Natural killer cell (primary cell): Measurements from ENCODE around the gene RFXAP. TPM values are rescaled to one million over a fixed set of nuclear protein-coding genes. Genes with fewer than 3 reads are reported as not detected.

ENCODE experiments used
- ATAC-seq, 3 donors: fragments of 150-1000 bp in 2 of 3; fragments of 200-7000 bp in 1 of 3; cut with Tn5 transposase; 1 replicate in 1 of 3; 2 replicates in 2 of 3; pipeline ENCODE4 v1.10.0; 2021; ENCODE audit warnings: mild to moderate bottlenecking in 2 of 3, moderate library complexity in 2 of 3
- DNase-seq, 2 donors: peaks; one replicate each; pipeline versions ENCODE4 v3.0.0 to v3.0.0-alpha.2; 2013 to 2021; ENCODE audit warnings: mixed read lengths in 1 of 2
- H3K27ac ChIP-seq: one replicate; pipeline ENCODE4 v1.5.1; 2013; ENCODE audit warnings: mild to moderate bottlenecking, low read length
- H3K27me3 ChIP-seq: one replicate; pipeline ENCODE4 v1.6.1; 2013; ENCODE audit warnings: low read length; ENCODE audit not compliant: control insufficient read depth, insufficient read depth
- H3K36me3 ChIP-seq: one replicate; pipeline ENCODE4 v1.6.1; 2013; ENCODE audit warnings: low read length; ENCODE audit not compliant: control insufficient read depth, insufficient read depth
- H3K4me1 ChIP-seq: one replicate; pipeline ENCODE4 v1.6.1; 2013; ENCODE audit warnings: low read length; ENCODE audit not compliant: control insufficient read depth, insufficient read depth
- H3K4me3 ChIP-seq: one replicate; pipeline ENCODE4 v1.5.1; 2013; ENCODE audit warnings: low read length
- H3K9me3 ChIP-seq: one replicate; pipeline ENCODE4 v1.6.1; 2013; ENCODE audit warnings: low read length; ENCODE audit not compliant: control insufficient read depth, insufficient read depth
- H3K27ac Mint-ChIP-seq, 2 donors: one replicate each; pipeline ENCODE4 v1.8.0; 2022; ENCODE audit warnings: mild to moderate bottlenecking in 2 of 2, mixed read lengths in 2 of 2, moderate library complexity in 1 of 2
- H3K27me3 Mint-ChIP-seq, 2 donors: one replicate each; pipeline ENCODE4 v1.8.0; 2022; ENCODE audit warnings: low read depth in 2 of 2, mixed read lengths in 2 of 2
- H3K36me3 Mint-ChIP-seq: one replicate; pipeline ENCODE4 v1.8.0; 2022; ENCODE audit warnings: mixed read lengths
- H3K4me1 Mint-ChIP-seq, 2 donors: one replicate each; pipeline ENCODE4 v1.8.0; 2022; ENCODE audit warnings: mixed read lengths in 2 of 2
- H3K4me3 Mint-ChIP-seq: one replicate; pipeline ENCODE4 v1.8.0; 2022; ENCODE audit warnings: mild to moderate bottlenecking, moderate library complexity, mixed read lengths
- H3K9me3 Mint-ChIP-seq, 2 donors: one replicate each; pipeline ENCODE4 v1.8.0; 2022; ENCODE audit warnings: mixed read lengths in 2 of 2
- WGBS: methylation state at CpG from one replicate; pipeline ENCODE4 v1.1.7; 2013; ENCODE audit warnings: missing lambda C conversion rate; ENCODE audit not compliant: insufficient coverage; 5-methylcytosine and 5-hydroxymethylcytosine counted together
- intact Hi-C: fragments of 100-400 bp; cut with micrococcal nuclease; formaldehyde crosslinking; loops from one replicate; pipeline ENCODE4 v1.14.2; 2022
- total RNA-seq, 4 donors: library from RNA; stranded (reverse); fragments of 120-200 nt in 1 of 4; gene quantifications; one replicate each; pipeline versions ENCODE4 v1.2.3 to v1.2.4, GENCODE V29; 2013 to 2022
- TF ChIP-seq, protein P1 (sequence below): fragments of 200-600 bp; IDR thresholded peaks from one replicate; pipeline ENCODE4 v1.8.0; 2022; ENCODE audit warnings: antibody characterized with exemption

RFXAP gene, protein sequence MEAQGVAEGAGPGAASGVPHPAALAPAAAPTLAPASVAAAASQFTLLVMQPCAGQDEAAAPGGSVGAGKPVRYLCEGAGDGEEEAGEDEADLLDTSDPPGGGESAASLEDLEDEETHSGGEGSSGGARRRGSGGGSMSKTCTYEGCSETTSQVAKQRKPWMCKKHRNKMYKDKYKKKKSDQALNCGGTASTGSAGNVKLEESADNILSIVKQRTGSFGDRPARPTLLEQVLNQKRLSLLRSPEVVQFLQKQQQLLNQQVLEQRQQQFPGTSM
- 10 to 100 TPM in 2 of 3 donors, 1 to 10 TPM in 1; 6.0 to 13.3 (median 11.3) TPM for total RNA-seq
- total RNA-seq (2013): 6.6 TPM

DNA sequence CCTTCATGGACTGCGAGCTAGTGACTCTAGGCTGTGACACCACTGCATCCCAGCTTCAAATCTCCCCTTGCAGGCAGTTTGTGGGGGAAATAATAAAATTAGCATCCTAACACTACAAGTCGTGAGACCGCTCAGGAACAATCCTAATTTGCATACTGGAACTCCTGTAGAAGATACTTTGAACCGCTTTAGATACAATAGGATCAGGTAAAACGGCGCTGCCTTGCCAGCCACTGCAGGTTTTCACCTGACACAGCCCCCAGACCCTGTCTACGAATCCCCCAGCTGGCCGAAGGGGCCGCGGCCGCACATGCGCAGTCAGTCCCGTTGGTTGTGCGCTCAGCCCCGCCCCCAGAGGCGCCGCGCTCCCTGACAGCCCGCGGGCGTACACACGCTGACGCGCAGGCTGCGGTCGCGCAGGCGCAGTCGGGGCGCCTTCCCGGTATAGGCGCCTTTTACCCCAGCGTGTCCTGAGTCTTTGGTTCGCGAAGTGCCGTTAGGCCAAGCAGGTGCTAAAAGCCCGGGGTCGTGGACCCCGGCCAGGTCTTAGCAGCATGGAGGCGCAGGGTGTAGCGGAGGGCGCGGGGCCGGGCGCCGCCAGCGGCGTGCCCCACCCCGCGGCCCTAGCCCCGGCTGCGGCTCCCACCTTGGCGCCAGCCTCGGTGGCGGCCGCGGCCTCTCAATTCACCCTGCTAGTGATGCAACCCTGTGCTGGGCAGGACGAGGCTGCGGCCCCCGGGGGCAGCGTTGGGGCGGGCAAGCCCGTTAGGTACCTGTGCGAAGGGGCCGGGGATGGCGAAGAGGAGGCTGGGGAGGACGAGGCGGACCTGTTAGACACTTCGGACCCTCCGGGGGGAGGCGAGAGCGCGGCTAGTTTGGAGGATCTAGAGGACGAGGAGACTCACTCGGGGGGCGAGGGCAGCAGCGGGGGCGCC is at the start of gene RFXAP:
TSS of gene RFXAP (plus strand) at position 419 of the 935 bp plus-strand sequence. CDS start at position 555, 136 bp downstream.
- TF ChIP-seq, protein P1, sequence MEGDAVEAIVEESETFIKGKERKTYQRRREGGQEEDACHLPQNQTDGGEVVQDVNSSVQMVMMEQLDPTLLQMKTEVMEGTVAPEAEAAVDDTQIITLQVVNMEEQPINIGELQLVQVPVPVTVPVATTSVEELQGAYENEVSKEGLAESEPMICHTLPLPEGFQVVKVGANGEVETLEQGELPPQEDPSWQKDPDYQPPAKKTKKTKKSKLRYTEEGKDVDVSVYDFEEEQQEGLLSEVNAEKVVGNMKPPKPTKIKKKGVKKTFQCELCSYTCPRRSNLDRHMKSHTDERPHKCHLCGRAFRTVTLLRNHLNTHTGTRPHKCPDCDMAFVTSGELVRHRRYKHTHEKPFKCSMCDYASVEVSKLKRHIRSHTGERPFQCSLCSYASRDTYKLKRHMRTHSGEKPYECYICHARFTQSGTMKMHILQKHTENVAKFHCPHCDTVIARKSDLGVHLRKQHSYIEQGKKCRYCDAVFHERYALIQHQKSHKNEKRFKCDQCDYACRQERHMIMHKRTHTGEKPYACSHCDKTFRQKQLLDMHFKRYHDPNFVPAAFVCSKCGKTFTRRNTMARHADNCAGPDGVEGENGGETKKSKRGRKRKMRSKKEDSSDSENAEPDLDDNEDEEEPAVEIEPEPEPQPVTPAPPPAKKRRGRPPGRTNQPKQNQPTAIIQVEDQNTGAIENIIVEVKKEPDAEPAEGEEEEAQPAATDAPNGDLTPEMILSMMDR: no peak
- under 1% methylated on average over 77 of the region's 78 CpGs for WGBS
- peaks cover 42 to 45% of the 10 kb centered on the region in 2 donors for H3K4me1 Mint-ChIP-seq

DNA sequence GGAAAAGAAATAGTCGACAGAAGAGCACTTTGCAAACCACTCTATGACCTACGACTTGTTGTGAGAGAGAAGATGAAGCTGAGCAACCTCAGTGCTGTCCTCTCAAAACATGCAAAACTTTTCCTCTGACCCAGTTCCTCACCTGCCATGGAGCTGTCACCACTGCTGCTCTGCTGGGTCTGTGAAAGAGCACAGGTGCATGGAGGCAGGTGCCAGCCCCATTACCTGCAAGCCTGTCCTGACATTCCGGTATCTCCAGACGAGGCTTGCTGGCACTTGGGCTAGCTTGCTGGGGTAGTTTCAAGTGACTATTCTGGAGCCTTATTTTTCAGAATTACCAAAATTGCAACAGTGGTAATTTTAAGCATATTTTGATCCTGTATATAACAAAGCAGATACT is 49.5 kb upstream of the RFXAP start:
- Histone ChIP-seq H3K27ac (no peak overlapping the region), H3K9me3 (no peaks in the 10 kb centered on the region), H3K4me1 (no peaks in the 10 kb centered on the region), H3K36me3 (no peaks in the 10 kb centered on the region), H3K27me3 (no peaks in the 10 kb centered on the region), H3K4me3 (no peak overlapping the region)
- peaks cover 15% of the 10 kb centered on the region for H3K36me3 Mint-ChIP-seq
- no peak overlapping the region for H3K27ac Mint-ChIP-seq
- H3K4me1 Mint-ChIP-seq: no peaks in the 10 kb centered on the region
- H3K27me3 Mint-ChIP-seq: peaks cover 9 to 10% of the 10 kb centered on the region in 2 donors
- intact Hi-C loops: no loop called here
- no peak for ATAC-seq
- DNase-seq: no peak
- peaks cover 3 to 10% of the 10 kb centered on the region in 2 donors for H3K9me3 Mint-ChIP-seq
- TF ChIP-seq, protein P1: no peak
- H3K4me3 Mint-ChIP-seq: no peak overlapping the region
- WGBS: 84% methylated on average over 4 of the region's 4 CpGs

More for the DNA sequence above, at the start of gene RFXAP:
- Mint-ChIP-seq H3K27me3 (peaks cover 17 to 21% of the 10 kb centered on the region in 2 donors), H3K27ac (peak within 1 kb of the TSS; percentile 87 to 90), H3K9me3 (no peaks in the 10 kb centered on the region), H3K36me3 (no peaks in the 10 kb centered on the region), H3K4me3 (peak within 1 kb of the TSS; percentile 95)
- Histone ChIP-seq H3K27me3 (no peaks in the 10 kb centered on the region), H3K9me3 (no peaks in the 10 kb centered on the region), H3K4me3 (peak within 1 kb of the TSS; percentile 78), H3K27ac (peak within 1 kb of the TSS; percentile 80), H3K36me3 (no peaks in the 10 kb centered on the region), H3K4me1 (peaks cover 19% of the 10 kb centered on the region)
- peak; percentile 90 to 97 for DNase-seq
- intact Hi-C loops: loop anchor here (5.0 kb wide), 1 partner anchor 178 kb away; the partner anchor contains the start of gene ALG5
- ATAC-seq: peak; percentile 91 to 95 (median 92)

DNA sequence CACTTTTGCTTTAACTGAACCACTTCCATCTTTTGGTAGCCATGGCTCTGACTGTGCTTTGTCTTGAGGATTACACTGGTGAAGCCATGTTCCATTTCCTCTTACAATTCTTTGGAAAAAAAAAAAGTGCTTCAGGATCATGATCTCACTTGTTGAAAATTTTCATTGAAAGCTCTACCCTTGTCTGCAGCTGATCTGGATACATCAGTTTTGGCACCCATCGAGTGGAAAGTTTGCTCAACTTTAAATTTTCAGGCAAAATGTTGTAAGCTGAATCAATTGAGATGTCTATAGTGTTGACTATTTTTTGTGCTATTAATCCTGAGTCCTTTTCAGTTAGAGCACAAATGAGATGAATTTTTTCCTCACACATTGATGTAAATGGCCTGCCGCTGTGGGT is 48.3 kb upstream of the RFXAP start:
- TF ChIP-seq, protein P1: no peak
- H3K4me3 ChIP-seq: no peak overlapping the region
- no peak overlapping the region for H3K27ac Mint-ChIP-seq
- no peak for DNase-seq
- H3K4me1 Mint-ChIP-seq: no peaks in the 10 kb centered on the region
- no peaks in the 10 kb centered on the region for H3K9me3 ChIP-seq
- no peaks in the 10 kb centered on the region for H3K4me1 ChIP-seq
- ATAC-seq: no peak
- WGBS: 83% methylated on average over 1 of the region's 2 CpGs
- H3K9me3 Mint-ChIP-seq: peaks cover 3 to 8% of the 10 kb centered on the region in 2 donors
- no peak overlapping the region for H3K27ac ChIP-seq
- H3K27me3 ChIP-seq: no peaks in the 10 kb centered on the region
- peaks cover 10 to 11% of the 10 kb centered on the region in 2 donors for H3K27me3 Mint-ChIP-seq
- peaks cover 14% of the 10 kb centered on the region for H3K36me3 Mint-ChIP-seq
- intact Hi-C loops: no loop called here
- no peak overlapping the region for H3K4me3 Mint-ChIP-seq
- no peaks in the 10 kb centered on the region for H3K36me3 ChIP-seq
